Uterus (tissue), 4 donors: Measurements from ENCODE around the gene TSEN54. TPM values are rescaled to one million over a fixed set of nuclear protein-coding genes. Genes with fewer than 3 reads are reported as not detected.

Experiments
- DNase-seq, 2 donors: peaks; one replicate each; pipeline ENCODE4 v3.0.0-alpha.2; 2019 to 2020
- H3K27ac ChIP-seq, 2 donors: fragments of 200-600 bp; sonication (generic); 1 replicate in 1 of 2; 2 replicates in 1 of 2; pipeline ENCODE4 v1.5.1; 2016 to 2018
- H3K27me3 ChIP-seq, 2 donors: fragments of 200-600 bp; sonication (generic); one replicate each; pipeline ENCODE4 v1.5.1; 2018 to 2019; ENCODE audit warnings: control low read depth in 1 of 2
- H3K36me3 ChIP-seq, 2 donors: fragments of 200-600 bp; sonication (generic); one replicate each; pipeline ENCODE4 v1.5.1; 2019; ENCODE audit warnings: control low read depth in 1 of 2
- H3K4me1 ChIP-seq, 2 donors: fragments of 200-600 bp; sonication (generic); one replicate each; pipeline ENCODE4 v1.5.1; 2018 to 2019; ENCODE audit warnings: control low read depth in 1 of 2
- H3K4me3 ChIP-seq, 2 donors: fragments of 200-600 bp; sonication (generic); 1 replicate in 1 of 2; 2 replicates in 1 of 2; pipeline ENCODE4 v1.5.1; 2018 to 2019; ENCODE audit warnings: mild to moderate bottlenecking in 1 of 2
- H3K9me3 ChIP-seq, 2 donors: fragments of 200-600 bp; sonication (generic); one replicate each; pipeline ENCODE4 v1.5.1; 2019; ENCODE audit warnings: control low read depth in 1 of 2
- POLR2A ChIP-seq, 2 donors: fragments of 450-650 bp; IDR thresholded peaks; one replicate each; pipeline ENCODE4 v1.6.1; 2016; ENCODE audit warnings: antibody characterized with exemption in 2 of 2, mild to moderate bottlenecking in 1 of 2, moderate library complexity in 1 of 2
- intact Hi-C: fragments of 100-400 bp; cut with DNase I; formaldehyde crosslinking; loops from one replicate; pipeline ENCODE4 v1.15.1; 2023; ENCODE audit warnings: low total_unique reads
- total RNA-seq, 4 donors: library from RNA; depleted of rRNA in 3 of 4; stranded (reverse); fragments of >200 nt in 3 of 4; gene quantifications; one replicate each; pipeline versions ENCODE4 v1.1.0 to v1.2.4, GENCODE V29; 2014 to 2023
- TF ChIP-seq, protein P1 (sequence below), 4 experiments: fragments of 200-600 bp in 2 of 4; fragments of 450-650 bp in 2 of 4; sonication (generic) in 2 of 4; IDR thresholded peaks; one replicate each; pipeline ENCODE4 v1.5.1; 2016 to 2019; ENCODE audit warnings: antibody characterized with exemption in 4 of 4, mild to moderate bottlenecking in 2 of 4, moderate library complexity in 1 of 4
- donor health status: DM: yes; HTN: yes; CAD: no.

Gene TSEN54
- total RNA-seq, 4 donors from 2014 or later: 17.4 to 102 (median 20.6) TPM

DNA sequence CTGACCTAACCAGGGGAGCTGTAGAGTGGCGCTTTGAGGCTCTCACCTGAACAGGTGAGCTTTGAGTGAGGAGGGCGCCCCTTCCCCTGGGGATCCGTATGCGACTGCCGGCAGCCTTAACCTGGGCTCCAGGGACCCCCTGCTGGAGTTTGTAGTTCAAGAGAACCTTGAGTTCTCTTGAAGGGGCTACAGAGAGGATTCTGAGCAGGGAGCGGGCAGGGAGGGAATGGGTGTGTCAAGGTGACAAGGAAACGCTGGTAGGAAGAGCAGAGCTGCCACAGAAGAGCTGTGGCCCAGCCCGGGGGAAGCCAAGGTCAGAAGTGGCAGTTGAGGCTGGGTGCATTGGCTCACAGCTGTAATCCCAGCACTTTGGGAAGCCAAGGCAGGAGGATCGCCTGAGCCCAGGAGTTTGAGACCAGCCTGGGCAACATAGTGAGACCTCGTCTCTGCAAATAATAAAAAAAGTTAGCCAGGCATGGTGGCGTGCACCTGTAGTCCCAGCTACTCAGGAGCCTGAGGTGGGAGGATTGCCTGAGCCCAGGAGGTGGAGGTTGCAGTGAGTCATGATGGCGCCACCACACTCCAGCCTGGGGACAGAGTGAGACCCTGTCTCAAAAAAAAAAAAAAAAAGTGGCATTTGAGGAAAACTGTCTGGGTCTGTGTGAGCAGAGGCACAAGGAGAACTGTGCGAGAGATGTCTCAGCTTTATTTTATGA lies 10.4 kb downstream of the TSEN54 start:
- DNase-seq: no peak
- Histone ChIP-seq H3K4me3 (no peak overlapping the region), H3K27me3 (no peaks in the 10 kb centered on the region), H3K9me3 (no peaks in the 10 kb centered on the region), H3K36me3 (no peaks in the 10 kb centered on the region), H3K27ac (no peak overlapping the region), H3K4me1 (peaks cover 0 to 10% of the 10 kb centered on the region in 2 donors)
- intact Hi-C loops: loop anchor here (10.0 kb wide), 1 partner anchor 202 kb away; no protein-coding TSS in a partner anchor
- TF ChIP-seq, protein P1, sequence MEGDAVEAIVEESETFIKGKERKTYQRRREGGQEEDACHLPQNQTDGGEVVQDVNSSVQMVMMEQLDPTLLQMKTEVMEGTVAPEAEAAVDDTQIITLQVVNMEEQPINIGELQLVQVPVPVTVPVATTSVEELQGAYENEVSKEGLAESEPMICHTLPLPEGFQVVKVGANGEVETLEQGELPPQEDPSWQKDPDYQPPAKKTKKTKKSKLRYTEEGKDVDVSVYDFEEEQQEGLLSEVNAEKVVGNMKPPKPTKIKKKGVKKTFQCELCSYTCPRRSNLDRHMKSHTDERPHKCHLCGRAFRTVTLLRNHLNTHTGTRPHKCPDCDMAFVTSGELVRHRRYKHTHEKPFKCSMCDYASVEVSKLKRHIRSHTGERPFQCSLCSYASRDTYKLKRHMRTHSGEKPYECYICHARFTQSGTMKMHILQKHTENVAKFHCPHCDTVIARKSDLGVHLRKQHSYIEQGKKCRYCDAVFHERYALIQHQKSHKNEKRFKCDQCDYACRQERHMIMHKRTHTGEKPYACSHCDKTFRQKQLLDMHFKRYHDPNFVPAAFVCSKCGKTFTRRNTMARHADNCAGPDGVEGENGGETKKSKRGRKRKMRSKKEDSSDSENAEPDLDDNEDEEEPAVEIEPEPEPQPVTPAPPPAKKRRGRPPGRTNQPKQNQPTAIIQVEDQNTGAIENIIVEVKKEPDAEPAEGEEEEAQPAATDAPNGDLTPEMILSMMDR (IDR thresholded peaks at IDR 0.05): no peak
- no peak for TF ChIP-seq POLR2A (IDR thresholded peaks at IDR 0.05)

DNA sequence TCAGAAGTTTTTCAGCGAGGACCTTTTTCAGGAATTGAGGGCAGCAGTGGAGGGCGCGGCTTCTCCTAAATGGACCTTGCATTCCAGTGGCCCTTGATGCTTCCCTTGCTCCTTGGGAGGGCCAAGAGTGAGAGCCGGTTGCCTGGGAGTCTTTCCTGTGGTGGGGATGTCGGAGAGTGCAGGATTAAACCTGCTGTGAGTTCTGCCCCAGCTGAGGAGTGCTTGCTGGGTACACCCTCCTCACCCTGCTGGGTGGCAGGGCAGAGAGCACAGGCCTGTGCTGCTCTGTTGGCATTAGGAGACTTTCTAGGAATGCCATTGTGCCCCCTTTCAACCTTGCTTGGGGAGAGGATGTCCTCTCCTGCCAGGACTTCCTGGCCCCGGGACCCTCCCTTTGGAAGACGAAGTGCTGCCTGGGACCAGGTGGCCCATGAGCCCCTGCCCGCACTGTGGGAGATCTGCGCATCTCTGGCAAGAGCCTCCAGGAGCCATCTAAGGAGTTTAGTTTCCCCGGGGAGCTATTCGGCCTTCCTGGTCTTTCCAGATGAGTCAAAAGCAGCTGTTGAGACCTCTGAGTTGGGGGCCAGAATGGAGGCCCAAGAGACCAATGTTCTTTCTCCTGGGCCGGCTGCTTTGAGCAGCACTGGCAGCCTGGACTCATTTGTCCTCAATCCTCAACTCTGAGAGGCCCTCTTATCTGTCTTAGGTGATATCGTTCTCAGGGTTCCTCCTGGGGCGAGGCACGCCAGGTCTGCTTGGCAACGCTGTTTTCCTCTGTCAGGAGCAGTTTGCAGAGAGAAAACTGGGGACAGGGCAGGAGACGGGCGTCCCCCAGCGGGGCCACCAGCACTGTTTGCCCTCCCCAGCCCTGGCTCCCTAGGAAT lies 14.8 kb downstream of the TSEN54 start:
- intact Hi-C loops: no loop called here
- no peaks in the 10 kb centered on the region for H3K27me3 ChIP-seq
- no peak for DNase-seq
- no peaks in the 10 kb centered on the region for H3K9me3 ChIP-seq
- peaks cover 0 to 2% of the 10 kb centered on the region in 2 donors for H3K4me1 ChIP-seq
- TF ChIP-seq, protein P1 (IDR thresholded peaks at IDR 0.05): no peak
- no peak for TF ChIP-seq POLR2A (IDR thresholded peaks at IDR 0.05)
- H3K36me3 ChIP-seq: no peaks in the 10 kb centered on the region
- H3K4me3 ChIP-seq: no peak overlapping the region
- H3K27ac ChIP-seq: no peak overlapping the region

DNA sequence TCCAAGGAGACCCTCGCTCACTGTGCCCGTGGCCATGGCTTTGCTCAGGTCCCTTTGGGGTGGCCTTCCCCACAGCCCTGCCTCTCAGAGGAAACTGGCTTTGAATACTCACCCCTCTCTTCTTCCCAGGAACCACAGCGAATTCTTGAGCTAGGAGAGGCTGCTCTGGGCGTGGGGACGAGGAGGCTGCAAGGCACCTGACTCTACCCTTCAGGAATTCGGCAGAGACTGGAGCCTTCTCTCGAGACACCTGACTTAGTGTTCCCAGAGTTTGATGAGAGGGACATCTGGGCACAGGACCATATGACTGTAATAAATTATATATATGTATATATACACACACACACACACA lies 15.4 kb downstream of the TSEN54 start:
- no peaks in the 10 kb centered on the region for H3K4me1 ChIP-seq
- H3K27ac ChIP-seq: no peak overlapping the region
- intact Hi-C loops: no loop called here
- no peak overlapping the region for H3K4me3 ChIP-seq
- DNase-seq: no peak
- TF ChIP-seq POLR2A (IDR thresholded peaks at IDR 0.05): no peak
- TF ChIP-seq, protein P1 (IDR thresholded peaks at IDR 0.05): no peak
- no peaks in the 10 kb centered on the region for H3K36me3 ChIP-seq
- H3K9me3 ChIP-seq: no peaks in the 10 kb centered on the region
- H3K27me3 ChIP-seq: no peaks in the 10 kb centered on the region

DNA sequence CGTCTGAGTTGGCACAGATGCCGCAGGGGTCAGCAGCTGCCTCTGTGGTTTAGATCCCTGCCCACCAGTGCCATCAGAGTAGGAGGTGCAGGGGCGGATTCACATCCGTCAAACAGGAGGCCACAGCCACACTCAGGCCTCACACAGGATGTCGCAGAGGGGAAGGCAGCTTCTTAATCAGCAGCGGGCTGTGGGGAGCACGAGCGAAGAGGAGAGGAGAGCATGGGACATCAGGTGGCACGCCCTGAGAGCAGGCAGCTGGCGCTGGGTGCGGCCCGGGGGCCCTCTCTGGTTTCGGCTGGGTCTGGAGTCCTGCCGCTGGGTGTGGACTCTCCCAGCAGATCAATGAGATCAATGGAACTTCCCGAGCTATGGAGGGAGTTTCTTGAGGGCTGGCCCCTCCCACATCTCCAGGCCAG lies 18.8 kb downstream of the TSEN54 start:
- intact Hi-C loops: no loop called here
- Histone ChIP-seq H3K9me3 (no peaks in the 10 kb centered on the region), H3K36me3 (no peaks in the 10 kb centered on the region), H3K4me1 (no peaks in the 10 kb centered on the region), H3K4me3 (no peak overlapping the region), H3K27ac (no peak overlapping the region), H3K27me3 (no peaks in the 10 kb centered on the region)
- no peak for TF ChIP-seq POLR2A (IDR thresholded peaks at IDR 0.05)
- TF ChIP-seq, protein P1 (IDR thresholded peaks at IDR 0.05): no peak
- DNase-seq: no peak

DNA sequence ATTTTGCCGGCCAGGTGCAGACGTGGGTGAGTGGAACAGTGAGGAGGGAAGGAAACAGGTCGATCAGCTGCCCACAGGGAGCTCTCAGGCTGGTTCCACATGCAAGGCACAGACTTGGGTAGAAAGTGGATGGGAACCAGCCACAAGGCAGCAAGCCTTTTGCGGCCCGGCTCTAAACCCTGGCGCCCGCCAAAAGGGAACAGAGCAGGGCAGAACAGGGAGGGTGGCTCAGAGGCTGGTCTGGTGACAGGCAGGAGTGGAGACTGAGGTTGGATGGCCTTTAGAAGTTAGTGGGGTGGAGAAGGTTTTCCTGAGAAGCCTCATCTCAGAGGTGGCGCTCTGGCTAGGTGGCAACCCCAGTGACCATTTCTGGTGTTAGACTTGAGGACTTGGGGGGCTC lies 19.5 kb downstream of the TSEN54 start:
- Histone ChIP-seq H3K36me3 (no peaks in the 10 kb centered on the region), H3K27ac (no peak overlapping the region), H3K4me1 (no peaks in the 10 kb centered on the region), H3K9me3 (no peaks in the 10 kb centered on the region), H3K27me3 (no peaks in the 10 kb centered on the region), H3K4me3 (no peak overlapping the region)
- TF ChIP-seq, protein P1 (IDR thresholded peaks at IDR 0.05): no peak
- TF ChIP-seq POLR2A (IDR thresholded peaks at IDR 0.05): no peak
- no peak for DNase-seq
- intact Hi-C loops: no loop called here
